ENCODE measurements around the gene PALMD.

DNA sequence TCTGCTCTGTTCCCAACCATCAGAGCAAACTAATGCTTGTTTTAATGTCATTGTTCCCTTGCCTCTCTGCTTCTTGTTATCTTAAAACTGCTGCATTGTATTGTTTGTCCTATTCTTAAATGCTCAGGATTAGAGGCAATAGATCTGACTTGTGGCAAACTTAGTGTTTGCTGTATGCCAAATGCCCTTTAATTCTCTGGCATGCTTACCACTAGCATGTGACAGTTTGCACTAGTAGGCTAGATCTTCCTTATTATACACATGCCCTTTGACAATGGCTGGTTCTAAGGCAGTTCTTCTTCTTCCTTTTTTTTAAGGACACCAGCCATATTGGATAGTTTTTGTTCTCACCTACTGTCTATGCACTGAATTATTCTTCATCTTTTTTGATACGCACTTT, 30.1 kb downstream of the PALMD start:
- TF ChIP-seq YY1 (IDR thresholded peaks at IDR 0.05; ENCODE audit: insufficient read depth, insufficient read length) (no peak), SUZ12 (IDR thresholded peaks at IDR 0.05; ENCODE audit: extremely low read depth, insufficient read depth, insufficient read length) (no peak)

All from NT2/D1 (cell line).